Effector memory CD4-positive, alpha-beta T cell (primary cell): ENCODE measurements around the gene BAHCC1.

Source experiments
- DNase-seq, 3 donors: peaks; one replicate each; pipeline ENCODE4 v3.0.0-alpha.2; 2020
- H3K27ac ChIP-seq: 2 replicates; pipeline ENCODE4 v1.7.0; 2013; ENCODE audit warnings: mild to moderate bottlenecking, low read length, moderate library complexity; ENCODE audit not compliant: insufficient read depth, poor library complexity, severe bottlenecking
- H3K27me3 ChIP-seq: replicated peaks from 2 replicates; pipeline ENCODE4 v1.7.0; 2013; ENCODE audit warnings: mild to moderate bottlenecking, low read length; ENCODE audit not compliant: insufficient read depth, control insufficient read depth, poor library complexity, severe bottlenecking
- H3K36me3 ChIP-seq: 2 replicates; pipeline ENCODE4 v1.7.0; 2013; ENCODE audit warnings: mild to moderate bottlenecking, low read length, moderate library complexity; ENCODE audit not compliant: control insufficient read depth, insufficient read depth
- H3K4me1 ChIP-seq: 2 replicates; pipeline ENCODE4 v1.7.0; 2013; ENCODE audit warnings: low read length, mild to moderate bottlenecking; ENCODE audit not compliant: control insufficient read depth, insufficient read depth, poor library complexity, severe bottlenecking
- H3K4me3 ChIP-seq: 2 replicates; pipeline ENCODE4 v1.7.0; 2013; ENCODE audit warnings: low read length, low read depth, mild to moderate bottlenecking; ENCODE audit not compliant: insufficient read depth, poor library complexity, severe bottlenecking
- H3K9me3 ChIP-seq: 2 replicates; pipeline ENCODE4 v1.7.0; 2013; ENCODE audit warnings: mild to moderate bottlenecking, low read length, moderate library complexity; ENCODE audit not compliant: control insufficient read depth

Gene BAHCC1

DNA sequence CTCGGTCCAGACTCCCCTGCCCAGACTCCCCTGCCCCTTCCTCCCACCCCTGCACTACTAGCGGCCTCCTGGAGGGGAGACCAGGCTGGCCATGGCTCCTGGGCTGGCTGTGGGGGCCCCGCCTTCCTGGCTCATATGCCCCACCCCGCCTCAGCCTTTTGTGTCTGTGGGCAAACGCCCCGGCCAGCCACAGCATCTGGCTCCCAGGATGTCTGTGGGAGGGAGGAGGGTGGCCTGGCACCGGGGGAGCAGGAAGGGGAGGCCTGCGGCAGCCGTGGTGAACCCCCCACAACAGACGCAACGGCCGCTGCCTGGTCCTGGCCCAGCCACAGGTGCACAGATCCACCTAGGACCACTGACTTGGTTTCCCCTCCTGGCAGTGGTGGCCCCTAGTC, 32.9 kb downstream of the BAHCC1 start:
- Histone ChIP-seq H3K36me3 (no peaks in the 10 kb centered on the region), H3K4me3 (no peak overlapping the region), H3K27me3 (peaks cover 48% of the 10 kb centered on the region), H3K9me3 (no peaks in the 10 kb centered on the region), H3K4me1 (peaks cover 38% of the 10 kb centered on the region), H3K27ac (no peak overlapping the region)
- no peak for DNase-seq

- Histone ChIP-seq H3K36me3 (no peaks in the 10 kb centered on the region), H3K4me3 (no peak overlapping the region), H3K27ac (no peak overlapping the region), H3K27me3 (peaks cover 49% of the 10 kb centered on the region), H3K4me1 (peaks cover 38% of the 10 kb centered on the region), H3K9me3 (no peaks in the 10 kb centered on the region)
- no peak for DNase-seq
These were observed 33.3 kb downstream of the BAHCC1 start for GRCh38 chr17:81428516-81428915.

DNA sequence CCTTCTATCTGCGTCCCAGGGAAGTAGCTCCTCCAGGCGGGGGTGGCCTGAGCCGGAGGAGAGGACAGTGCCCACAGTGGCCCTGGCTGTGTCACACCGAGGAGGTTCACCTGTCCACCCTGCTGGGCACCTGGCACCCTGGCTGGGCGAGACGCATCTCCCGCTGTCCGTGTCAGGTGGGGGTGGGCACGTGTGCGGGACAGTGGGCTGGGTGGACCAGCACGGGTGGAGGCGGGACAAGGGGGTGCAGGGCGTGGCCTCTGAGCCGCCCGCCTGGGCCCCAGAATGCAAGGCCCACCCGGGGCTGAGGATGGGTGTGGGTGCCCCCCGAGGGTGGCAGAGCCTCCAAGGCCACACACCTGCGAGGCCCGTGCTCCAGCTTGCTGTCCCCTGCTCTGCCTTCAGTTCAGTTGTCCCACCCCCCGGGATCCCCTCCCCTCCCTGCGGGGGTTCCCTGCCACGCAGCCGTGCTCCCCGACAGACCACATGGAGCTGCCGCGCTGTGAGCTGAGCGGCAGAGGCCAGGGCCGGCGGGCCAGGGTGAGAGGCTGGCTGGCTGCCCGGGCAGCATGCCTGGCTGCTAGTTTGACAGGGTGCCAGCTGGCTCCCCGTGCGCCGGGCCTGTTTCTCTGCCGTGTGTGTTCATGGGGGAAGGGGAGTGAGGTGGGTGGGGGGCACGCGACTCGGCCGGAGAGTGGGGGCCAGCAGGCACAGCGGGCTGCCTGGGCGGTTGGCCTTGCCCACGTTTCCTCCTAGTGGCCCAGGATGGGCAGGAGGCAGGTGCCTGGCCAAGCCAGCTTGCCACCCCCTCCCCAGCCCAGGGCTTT, 33.9 kb downstream of the BAHCC1 start:
- Histone ChIP-seq H3K9me3 (no peaks in the 10 kb centered on the region), H3K36me3 (no peaks in the 10 kb centered on the region), H3K4me1 (peaks cover 38% of the 10 kb centered on the region), H3K27ac (no peak overlapping the region), H3K4me3 (no peak overlapping the region), H3K27me3 (peaks cover 53% of the 10 kb centered on the region)
- DNase-seq, result no peak

- Histone ChIP-seq H3K4me3 (no peak overlapping the region), H3K36me3 (no peaks in the 10 kb centered on the region), H3K27ac (no peak overlapping the region), H3K27me3 (peaks cover 53% of the 10 kb centered on the region), H3K9me3 (no peaks in the 10 kb centered on the region), H3K4me1 (peaks cover 38% of the 10 kb centered on the region)
- no peak for DNase-seq
These were observed 34.7 kb downstream of the BAHCC1 start for GRCh38 chr17:81429821-81430551.

DNA sequence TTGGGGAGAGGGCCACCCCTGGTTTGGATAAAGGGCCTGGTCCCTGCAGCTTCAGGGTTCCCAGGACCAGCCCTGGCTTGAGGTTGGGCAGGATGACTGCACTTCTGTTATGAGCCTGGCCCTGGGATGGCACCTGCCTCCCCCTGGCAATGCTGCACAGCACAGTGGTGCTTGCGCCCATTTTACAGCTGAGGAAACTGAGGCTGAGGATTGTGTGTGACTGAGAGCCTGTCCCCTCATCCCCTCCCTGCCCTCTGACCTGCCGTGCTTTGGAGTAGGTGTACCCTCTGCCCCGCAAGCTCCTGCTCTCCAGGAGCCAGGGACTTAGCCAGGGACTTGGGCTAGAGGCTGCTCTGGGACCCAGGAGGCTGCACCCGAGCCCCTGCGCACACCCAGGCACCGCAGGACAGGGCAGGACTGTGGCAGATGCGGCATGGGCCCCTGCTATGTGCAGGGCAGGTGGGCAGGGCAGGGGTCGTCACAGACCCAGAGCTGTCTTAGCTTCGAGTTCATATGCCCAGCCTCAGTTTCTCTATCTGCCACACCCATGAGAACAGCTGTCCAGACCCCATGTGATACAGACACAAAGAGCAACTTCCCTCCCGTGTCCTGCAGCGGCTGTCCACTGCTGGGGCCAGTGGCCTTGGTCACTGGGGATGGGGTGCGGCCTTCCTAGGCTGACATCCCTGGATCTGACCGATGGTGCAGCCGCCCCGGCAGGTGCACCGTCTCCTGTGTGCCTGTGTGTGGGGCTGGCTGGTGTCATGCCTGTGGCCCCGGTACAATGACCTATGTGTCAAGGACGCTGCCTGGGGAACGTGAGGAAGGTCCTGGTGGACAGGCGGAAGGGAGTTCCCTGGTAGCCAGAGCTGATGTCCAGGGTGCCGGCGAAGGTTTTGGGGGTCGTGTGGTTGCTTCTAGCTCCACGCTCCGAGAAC, 36.6 kb downstream of the BAHCC1 start:
- H3K27me3 ChIP-seq, result peaks cover 51% of the 10 kb centered on the region
- no peaks in the 10 kb centered on the region for H3K9me3 ChIP-seq
- DNase-seq, result no peak
- H3K4me1 ChIP-seq, result peaks cover 35% of the 10 kb centered on the region
- no peak overlapping the region for H3K27ac ChIP-seq
- no peaks in the 10 kb centered on the region for H3K36me3 ChIP-seq
- no peak overlapping the region for H3K4me3 ChIP-seq

DNA sequence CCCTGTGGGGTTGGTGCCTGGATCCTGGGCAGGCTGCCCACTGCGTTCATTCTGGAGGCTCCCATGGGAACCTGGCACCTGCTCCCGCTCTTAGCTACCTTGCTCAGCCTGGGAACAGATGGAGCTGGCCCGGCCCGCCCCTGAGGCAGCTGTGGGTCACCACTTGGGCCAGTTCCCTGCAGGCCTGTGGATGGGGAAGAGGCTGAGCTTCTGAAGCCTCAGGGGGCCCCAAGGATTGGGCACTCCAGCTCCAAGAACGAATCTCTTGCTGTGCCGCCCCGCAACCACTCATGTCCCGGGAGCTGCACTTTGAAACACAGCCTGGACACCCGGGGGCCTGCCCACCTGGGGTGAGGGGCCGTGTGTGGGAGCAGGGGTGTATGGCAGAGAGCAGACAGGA, 37.7 kb downstream of the BAHCC1 start:
- peaks cover 24% of the 10 kb centered on the region for H3K4me1 ChIP-seq
- peaks cover 40% of the 10 kb centered on the region for H3K27me3 ChIP-seq
- no peaks in the 10 kb centered on the region for H3K36me3 ChIP-seq
- H3K27ac ChIP-seq, result no peak overlapping the region
- DNase-seq, result no peak
- H3K4me3 ChIP-seq, result no peak overlapping the region
- no peaks in the 10 kb centered on the region for H3K9me3 ChIP-seq

- Histone ChIP-seq H3K9me3 (no peaks in the 10 kb centered on the region), H3K4me3 (no peak overlapping the region), H3K27ac (no peak overlapping the region), H3K4me1 (peaks cover 17% of the 10 kb centered on the region), H3K36me3 (no peaks in the 10 kb centered on the region), H3K27me3 (peaks cover 33% of the 10 kb centered on the region)
- DNase-seq, result no peak
These were observed 38.4 kb downstream of the BAHCC1 start for GRCh38 chr17:81433656-81434055.

GRCh38 chr17:81434072-81434471, 38.8 kb downstream of the BAHCC1 start:
- Histone ChIP-seq H3K9me3 (no peaks in the 10 kb centered on the region), H3K36me3 (no peaks in the 10 kb centered on the region), H3K27ac (no peak overlapping the region), H3K4me3 (no peak overlapping the region), H3K4me1 (peaks cover 13% of the 10 kb centered on the region), H3K27me3 (peaks cover 32% of the 10 kb centered on the region)
- DNase-seq, result no peak

GRCh38 chr17:81434681-81435417, 39.6 kb downstream of the BAHCC1 start:
- Histone ChIP-seq H3K4me3 (no peak overlapping the region), H3K27ac (no peak overlapping the region), H3K4me1 (peaks cover 5% of the 10 kb centered on the region), H3K27me3 (peaks cover 30% of the 10 kb centered on the region), H3K36me3 (no peaks in the 10 kb centered on the region), H3K9me3 (no peaks in the 10 kb centered on the region)
- DNase-seq, result no peak
